SIG-M5 (cell line): ENCODE data around the gene UBA6.
"Not testable (repeated sequence)": the region's sequence is repeated elsewhere in the genome, so short reads cannot be mapped to it uniquely, and the experiment has no call there.

Experiments used
- DNase-seq: peaks from one replicate; lab custom pipeline; 2025; lab: John Stamatoyannopoulos, UW

Gene UBA6

DNA sequence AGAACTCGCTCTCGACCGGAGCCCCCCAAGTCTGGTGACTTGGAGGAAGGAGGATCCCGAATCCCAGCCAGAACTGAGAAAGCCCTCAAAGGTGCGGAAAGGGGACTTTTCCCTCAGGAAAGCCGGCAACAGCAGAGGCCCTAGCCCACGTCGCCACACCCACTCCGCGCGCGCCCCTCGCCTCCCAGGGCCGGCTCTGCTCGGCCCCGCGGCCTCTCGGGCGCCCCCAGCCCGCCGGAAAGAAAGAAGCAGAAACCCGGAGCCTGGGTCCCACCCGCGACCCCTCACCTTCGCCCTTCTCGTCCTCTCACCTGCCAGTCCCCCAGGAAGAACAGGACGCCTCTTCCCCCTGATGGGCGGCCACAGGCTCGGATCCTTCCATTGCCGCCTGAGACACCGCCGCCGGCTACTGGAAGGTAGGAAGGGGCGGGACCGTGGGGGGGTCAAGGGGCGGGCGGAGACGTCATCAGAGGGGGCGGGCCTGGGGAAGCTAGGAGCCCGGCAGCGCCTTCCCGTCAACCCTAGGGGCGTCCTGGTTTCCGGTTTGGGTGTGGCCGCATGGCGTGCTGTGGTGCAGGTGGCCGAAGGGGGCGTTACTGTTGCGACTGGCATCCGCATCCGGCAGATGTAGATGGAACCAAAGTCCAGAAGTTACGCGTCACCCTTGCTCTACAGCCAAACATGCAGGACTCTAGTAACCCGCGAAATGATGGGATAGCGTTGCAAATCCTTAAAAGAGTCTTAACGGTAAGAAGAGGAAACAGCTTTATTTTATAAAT, at the start of gene UBA6:
Gene UBA6 (minus strand): TSS at position 418 of the 779 bp plus-strand sequence. CDS start 36 bp downstream, at position 382.
- DNase-seq, result peak; percentile 36

DNA sequence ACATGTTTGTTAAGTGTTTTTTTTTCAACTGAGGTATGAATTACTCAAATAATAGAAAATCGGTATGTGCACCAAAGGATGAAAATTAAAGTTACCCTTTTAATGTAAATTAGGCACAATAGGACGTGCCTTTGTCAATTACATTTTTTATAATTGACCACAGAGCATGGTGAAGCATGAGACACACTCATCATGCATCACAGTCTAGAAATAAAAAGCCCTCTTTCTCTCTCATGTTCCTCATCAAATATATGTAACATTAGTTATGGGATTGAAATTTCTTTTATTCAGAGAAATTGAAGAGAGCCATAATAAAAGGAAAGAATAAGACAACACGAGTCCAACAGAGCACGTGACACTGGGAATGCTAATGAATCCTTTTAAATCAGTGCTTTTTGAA, 49.7 kb upstream of the UBA6 start:
- no peak for DNase-seq

DNA sequence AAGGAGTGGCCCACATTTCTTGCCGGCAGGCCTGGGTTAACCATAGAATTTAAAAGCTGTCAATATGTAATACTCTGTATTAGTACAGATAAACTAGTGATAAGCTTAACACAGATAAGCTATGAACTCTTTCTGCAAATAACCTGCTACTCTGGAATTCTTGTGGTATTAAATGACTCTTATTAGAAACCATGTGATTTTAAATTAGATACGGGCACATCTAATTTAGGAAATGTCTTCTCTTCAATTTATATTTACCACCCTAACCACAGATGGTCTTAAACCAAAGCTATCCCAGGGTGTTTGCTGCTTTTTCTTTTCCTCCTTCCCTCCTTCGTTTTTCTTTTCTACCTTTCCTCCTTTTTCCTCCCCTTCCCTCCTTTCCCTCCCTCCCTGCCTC, 48.3 kb upstream of the UBA6 start:
- no peak for DNase-seq

DNA sequence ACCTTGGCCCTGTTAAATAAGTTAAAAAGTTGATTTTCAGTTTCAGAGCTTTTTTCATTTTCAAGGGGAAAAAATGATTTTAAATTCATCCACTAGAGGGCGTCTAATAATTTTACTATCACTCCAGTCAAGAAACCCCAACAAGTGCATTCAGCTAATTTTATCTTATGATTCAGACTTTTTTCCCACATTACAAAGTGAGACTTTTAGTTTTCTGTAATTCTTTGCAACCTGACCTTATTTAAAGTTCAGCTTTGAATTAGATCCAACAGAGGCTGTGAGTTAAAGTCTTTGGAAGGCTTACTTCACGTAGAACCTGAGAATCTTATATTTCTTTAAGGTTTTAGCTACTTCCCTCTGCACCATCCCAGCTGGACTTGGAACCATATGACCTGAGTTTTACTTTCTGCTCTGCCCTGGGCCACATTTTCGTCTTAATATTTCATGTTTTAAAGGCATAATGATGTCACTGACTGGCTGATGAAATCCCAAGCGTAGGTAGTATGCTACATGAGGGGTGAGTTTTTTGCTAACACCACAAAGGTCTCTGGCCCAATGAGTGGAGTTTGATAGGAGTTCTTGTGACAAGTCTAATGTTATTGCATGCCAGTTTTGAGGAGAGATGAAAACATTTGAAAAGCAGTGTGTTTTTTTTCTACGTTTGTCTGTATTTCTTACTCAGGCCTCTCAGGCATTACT, 46.0 kb upstream of the UBA6 start:
- DNase-seq, result no peak

DNA sequence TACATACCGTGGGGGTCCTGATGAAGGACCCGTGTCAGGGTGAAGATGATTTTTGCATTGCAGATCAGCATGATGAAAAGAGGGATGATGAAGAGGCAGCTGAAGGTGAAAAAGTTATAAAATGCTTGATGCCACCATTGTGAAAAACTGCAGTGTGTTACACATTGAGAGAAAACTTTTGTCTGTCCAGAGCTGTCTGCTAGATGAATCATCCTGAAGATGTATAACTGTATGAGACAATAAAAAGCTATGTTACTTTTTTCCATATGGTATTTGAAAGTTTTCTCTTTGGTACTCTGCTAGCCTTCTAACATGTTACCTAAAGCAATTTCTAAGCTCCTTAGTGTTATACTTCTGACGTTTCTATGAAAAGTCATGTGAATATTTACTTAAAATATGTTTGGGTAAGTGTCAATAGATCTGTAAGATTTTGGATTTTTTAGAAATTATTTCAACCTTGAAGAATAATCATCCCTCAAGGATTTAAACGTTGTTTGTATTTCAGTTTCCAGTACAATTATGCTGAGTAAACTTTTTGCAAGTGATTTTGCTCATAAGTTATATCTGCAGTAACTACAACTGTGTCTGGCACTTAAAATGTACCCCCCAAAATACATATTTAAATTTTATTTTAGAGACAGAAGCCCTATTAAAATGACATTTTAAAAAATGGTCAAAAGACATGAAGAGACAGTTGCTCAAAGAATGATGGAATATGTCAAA, 43.8 kb upstream of the UBA6 start:
- no peak for DNase-seq

DNA sequence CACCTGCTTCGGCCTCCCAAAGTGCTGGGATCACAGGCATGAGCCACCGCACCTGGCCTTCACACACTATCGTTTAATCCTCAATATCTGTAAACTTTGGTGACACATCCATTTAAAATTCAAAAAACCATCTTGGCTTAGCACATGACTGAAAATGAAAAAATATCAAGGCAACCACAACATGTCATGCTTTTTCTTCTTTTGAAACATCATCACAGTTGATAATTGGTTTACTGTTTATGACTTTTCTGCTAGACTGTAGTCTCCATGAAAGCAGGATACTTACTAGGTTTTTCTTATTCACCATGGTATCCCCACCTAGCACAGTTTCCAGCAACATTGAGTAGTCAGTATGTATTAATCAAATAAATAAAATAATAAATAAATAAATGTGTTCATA, 42.2 kb upstream of the UBA6 start:
- DNase-seq, result no peak

DNA sequence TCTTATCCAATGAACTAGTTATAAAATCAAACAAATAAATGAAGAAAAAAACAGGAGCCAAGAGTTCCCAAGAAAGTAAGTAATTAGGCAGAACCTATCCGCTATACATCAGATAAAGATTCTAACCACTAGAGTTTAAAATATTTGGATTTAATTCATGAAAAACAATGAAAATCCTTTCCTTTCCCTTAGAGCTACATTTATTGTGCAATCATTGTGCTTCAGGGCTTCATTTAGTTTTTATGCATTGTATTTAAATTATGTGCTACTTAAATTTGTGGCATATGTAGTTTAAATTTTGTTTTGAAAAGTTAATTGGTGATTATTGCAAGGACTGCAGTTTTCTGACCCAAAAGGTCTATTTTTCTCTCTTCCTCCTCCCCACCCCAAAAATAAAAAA, 35.3 kb upstream of the UBA6 start:
- DNase-seq, result no peak

DNA sequence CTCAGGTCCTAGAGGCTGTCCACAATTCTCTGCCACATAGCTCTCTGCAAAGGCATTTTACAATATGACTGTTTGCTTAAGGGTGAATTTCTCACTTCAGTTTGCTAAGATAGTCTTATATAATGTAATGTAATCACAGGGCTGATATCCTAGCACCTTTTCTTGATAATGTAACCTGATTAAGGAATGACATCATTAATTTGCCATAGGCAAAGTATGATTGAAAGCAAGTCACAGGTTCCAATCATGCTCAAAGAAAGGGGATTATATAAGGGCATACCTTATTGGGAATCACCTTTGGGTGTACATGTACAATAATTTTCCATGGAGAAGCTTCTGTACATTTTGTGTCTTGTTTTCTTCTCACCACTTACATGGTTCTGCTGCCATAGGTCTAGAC, 34.4 kb upstream of the UBA6 start:
- DNase-seq, result no peak

DNA sequence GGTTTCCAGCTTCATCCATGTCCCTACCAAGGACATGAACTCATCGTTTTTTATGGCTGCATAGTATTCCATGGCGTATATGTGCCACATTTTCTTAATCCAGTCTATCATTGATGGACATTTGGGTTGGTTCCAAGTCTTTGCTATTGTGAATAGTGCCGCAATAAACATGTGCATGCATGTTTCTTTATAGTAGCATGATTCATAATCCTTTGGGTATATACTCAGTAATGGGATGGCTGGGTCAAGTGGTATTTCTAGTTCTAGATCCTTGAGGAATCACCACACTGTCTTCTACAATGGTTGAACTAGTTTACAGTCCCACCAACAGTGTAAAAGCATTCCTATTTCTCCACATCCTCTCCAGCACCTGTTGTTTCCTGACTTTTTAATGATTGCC, 29.6 kb upstream of the UBA6 start:
- not testable (repeated sequence) for DNase-seq

DNA sequence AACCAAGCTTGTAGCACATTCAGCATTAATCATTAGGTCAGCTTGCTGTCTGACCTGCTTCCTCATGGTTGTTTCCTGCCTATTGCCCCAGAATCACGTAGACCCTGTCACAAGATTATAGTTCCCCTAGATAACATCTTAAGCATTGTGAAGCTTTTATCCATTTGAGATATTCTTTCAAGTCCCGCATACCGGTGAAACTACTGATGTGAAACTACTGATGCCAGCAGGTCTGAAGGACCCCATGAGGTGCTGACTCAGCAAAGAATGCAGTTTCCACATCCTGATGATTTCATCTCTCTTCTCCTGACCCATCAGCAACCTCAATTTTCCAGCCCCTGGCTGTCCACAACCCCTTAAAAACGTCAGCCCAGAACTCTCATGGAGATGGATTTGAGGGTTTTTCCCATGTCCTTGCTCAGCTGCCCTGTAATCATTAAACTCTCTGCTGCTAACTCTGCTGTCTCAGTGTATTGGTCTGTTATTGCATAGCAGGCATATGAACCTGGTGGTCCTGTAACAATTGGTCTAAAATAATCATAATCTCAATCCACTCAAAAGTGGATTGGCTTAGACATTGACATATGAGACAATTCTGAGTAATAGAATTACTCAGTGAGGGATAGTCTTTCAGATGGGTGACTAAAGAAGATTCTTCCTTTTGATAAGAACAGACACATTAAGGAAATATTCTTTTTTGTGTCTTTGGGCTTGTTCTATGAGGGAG, 26.3 kb upstream of the UBA6 start:
- DNase-seq, result no peak

DNA sequence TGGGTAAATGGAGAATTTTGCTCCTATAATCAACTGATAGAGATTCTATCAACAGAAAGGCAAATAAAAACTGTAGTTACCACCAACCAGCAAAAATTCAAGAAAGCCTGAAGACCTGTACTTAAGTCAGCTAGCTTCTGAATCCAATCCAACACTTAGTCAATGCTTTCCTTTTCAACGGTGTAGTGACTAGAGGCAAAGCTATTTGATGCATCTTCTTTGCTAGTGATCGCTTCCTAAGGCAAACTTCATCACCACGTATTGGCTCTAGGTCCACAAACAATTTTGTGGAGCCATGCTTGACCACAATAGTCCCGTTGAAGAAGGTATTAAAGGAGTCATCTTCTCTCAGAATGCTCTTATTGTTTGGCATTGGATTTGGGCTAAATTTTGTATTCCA, 25.0 kb upstream of the UBA6 start:
- DNase-seq, result no peak

DNA sequence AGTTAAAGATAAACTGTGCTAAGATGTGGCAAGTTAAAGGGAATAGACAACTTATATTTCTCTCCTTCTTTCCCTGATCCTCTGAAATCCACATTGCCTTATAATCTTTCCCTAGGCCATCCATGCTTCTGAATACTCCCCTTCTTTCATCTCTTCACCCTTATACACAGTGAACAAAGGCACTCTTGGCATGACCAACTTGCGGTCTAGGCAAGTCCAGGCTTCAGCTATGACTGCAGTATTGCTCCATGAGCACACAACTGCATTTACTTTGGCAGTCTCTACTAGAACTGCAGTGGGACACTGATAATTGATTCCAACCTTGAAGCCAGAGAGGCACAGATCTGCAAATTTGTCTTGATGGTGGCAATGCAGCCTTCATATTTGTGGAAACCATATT, 24.2 kb upstream of the UBA6 start:
- DNase-seq, result no peak

DNA sequence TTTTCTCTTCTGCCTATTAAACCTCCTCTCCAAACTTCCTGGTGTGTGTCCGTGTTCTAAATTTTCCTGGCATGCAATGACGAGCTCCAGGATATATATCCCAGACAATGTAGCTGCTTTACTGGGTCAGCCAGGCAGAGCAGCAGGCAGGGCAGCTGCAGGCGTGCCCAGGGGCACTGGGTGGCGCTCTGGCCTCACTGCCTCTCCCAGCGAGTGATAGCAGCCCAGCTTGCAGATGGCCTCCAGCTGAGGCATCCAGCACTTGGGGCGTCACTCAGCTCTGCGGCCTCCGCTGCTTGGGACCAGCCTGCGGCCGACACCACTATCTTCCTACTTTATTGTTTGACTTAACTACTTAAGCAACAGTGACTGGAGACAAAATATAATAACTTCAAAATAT, 23.0 kb upstream of the UBA6 start:
- no peak for DNase-seq

DNA sequence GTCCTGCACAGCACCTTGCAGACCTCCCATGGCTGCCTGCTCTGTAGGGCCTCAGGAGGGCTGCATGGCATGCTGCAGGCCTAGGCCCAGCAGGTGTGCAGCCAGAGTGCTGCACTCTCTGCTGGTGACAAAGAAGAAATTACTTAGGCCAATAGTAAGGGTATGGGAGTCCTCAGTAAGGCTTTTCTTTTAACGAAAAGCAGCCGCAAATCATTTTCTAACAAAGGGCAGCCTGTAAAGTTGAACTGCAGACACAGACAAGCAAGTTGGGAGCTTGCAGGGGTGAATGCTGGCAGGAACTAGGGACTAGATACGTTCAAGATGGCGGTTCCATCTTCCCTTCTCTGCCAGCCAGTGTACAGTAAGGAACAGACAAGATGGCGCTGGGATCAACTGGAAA, 22.4 kb upstream of the UBA6 start:
- no peak for DNase-seq

DNA sequence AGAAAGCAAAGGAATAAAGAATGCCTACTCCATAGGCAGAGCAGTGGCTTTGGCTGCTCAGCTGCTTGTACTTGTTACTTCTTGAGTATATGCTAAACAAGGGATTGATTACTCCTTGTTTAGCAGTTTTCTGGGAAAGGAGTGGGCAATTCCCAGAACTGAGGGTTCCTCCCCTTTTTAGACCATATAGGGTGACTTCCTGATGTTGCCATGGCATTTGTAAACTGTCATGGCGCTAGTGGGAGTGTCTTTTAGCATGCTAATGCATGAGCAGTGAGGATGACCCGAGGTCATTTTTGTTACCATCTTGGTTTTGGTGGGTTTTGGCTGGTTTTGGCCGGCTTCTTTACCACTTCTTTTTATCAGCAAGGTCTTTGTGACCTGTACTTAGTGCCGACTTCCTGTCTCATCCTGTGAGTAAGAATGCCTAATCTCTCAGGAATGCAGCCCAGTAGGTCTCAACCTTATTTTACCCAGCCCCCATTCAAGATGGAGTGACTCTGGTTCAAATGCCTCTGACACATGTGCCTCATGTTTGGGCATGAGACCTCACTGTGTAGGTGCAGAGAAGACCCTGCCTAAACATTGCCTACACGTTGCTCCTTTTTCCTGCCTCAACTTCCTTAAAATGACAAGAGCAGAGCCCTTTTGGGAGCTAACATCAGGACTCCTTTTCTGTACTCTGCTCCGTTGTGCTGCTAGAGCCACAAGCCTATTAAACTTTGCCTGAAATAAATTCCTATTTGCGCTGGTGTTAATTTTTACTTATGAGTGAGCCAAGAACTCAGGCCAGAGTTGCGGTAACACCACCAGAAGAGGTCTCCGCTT, 21.0 kb upstream of the UBA6 start:
- no peak for DNase-seq

DNA sequence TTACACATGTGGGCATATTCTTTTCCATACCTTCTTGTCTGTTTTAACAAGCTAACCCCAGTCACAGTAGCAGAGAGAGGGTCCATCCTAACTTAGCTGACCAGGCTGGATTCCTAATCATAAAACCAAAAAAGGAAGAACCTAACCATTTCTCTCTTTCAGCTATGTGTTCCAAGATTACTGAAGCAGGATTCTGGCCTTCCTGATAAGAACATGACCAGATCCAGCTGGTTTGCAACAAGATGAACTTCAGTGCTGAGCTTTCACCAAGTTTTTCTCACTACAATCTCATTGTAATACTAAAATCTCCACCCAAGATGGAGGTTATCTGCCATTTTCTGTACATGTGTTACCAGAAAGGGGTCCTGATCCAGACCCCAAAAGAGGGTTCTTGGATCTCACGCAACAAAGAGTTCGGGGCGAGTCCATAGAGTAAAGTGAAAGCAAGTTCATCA, 20.4 kb upstream of the UBA6 start:
- no peak for DNase-seq

DNA sequence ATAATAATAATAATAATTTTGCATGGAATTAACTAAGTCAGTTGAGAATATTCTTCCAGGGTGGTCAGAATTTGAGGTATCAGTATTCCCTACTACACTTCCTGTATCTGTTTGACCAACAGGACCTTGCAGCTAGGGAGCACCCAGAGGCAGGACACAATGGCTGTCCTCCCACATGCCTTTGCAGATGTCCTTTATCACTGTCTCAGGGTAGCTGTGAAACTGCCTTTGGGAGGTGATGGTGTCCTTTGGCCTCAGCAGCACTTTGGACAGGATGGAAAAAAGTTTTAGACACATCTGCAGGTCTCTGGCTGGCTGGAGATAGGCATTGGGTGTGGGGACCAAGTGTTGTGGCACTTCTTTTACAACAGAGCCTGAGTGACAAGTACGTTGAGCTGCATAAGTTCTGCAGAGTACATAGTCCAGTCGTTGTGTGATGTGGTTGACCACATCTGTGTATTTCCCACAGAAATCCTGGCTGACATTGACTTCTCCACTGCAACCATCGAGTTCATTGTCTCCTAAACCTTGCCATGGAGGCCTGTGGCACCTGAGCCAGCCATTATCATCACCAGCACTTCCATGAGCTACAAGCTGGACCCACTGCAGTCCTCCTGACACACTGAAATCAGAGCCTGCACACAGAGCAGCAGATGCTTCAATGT, 19.1 kb upstream of the UBA6 start:
- DNase-seq, result no peak

DNA sequence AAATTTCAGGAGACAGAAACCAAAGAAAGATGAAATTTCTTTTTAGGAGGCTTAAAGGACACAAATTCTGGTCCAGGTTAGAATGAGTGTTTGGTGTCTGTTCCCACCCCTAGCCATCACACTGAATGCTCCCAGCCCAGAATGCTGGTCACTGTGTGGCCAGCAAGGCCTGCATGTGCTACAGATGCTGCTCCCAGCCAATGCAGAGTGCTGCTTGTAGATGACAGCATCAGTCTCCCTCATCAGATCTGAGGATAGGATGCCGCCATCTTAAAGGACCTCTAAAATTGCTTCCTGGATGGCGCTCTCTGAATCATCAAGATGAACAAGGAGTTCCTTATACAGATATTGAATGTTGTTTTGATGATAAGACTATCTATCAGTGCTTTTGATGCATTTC, 17.9 kb upstream of the UBA6 start:
- no peak for DNase-seq

DNA sequence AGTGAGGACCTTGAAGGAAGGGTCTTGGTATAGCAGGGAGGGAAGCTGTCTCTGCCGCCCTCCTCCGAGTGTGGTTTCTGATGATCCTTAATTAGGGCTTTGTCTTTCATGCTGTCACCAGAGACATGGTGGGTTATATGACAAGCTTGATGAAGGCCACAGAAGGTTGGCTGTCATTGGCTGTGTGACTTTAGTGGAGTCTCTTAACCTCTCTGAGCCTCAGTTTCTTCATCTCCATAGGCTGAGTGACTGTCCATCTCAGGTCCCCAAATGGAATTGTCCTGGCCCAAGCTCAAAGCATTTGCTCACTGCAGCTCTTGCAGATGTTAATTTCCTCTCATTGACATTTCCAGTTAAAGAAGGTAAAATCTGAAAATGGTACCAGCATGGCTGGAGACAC, 16.6 kb upstream of the UBA6 start:
- no peak for DNase-seq

DNA sequence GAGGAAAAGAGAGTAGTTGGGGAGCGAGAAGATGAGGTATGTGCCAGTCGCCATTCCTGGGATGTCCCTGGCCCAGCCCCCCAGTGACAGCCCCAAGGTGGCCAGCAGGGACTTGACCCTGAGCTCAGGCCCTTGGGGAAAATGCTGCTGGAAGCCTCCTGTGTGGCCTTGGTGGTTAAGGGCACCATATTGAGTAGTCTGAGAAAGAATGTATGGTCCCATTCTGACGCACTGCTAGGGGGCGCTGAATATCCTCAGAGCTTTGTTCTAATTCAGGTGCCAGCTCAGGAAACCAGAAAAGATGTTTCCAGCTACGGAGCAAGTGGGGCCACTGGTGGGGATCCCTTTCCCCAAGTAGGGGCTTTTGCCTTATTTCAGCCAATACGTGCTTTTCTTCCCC, 14.0 kb upstream of the UBA6 start:
- no peak for DNase-seq

DNA sequence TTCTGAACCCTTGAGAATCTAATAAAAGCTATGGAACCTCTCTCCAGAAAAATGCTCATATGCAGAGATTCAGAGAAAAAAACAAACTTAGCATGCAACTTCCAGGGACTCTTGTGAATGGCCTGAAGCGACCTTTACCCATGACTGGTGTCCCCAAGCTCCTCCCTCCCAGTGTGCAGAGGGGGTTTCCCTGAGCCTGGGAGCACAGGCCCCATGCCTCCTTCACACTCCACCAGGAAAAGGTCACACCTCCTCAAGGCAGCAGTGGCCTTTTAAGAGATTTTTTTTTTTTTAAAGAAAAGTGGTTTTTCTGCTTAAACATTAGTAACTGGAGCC, 13.3 kb upstream of the UBA6 start:
- no peak for DNase-seq
